SK-N-SH (cell line): Measurements from ENCODE around the gene MCC. TPM values are rescaled to one million over a fixed set of nuclear protein-coding genes. Genes with fewer than 3 reads are reported as not detected.

Experiments
- CTCF ChIA-PET: fragments of 300-600, 350-600 bp; formaldehyde crosslinking; extraction: SDS; loops from one replicate; lab custom pipeline; 2021; lab: Yijun Ruan, JAX
- POLR2A ChIA-PET: fragments of 350-600 bp; sonication (Branson Sonifier 250); formaldehyde crosslinking; extraction: SDS; loops from one replicate; lab custom pipeline; 2020; ENCODE audit warnings: antibody characterized with exemption, inconsistent platforms; lab: Yijun Ruan, JAX
- DNase-seq: peaks from one replicate; pipeline ENCODE4 v3.0.0; 2012
- H2AFZ ChIP-seq: fragments of 200-600 bp; sonication (generic); 2 replicates; pipeline ENCODE4 v1.8.1; 2016; ENCODE audit warnings: antibody characterized with exemption, mild to moderate bottlenecking, low read depth
- H3F3A ChIP-seq: fragments of 200-600 bp; sonication (generic); replicated peaks from 2 replicates; pipeline ENCODE3; 2016; ENCODE audit warnings: antibody characterized with exemption, mild to moderate bottlenecking; ENCODE audit not compliant: insufficient read depth
- H3K27ac ChIP-seq, 2 experiments: fragments of 200-500 bp in 1 of 2; fragments of 200-600 bp in 1 of 2; sonication (Bioruptor generic) in 1 of 2; sonication (generic), shearing (Covaris generic) in 1 of 2; 2 replicates each; pipeline versions ENCODE4 v1.5.1 to v1.6.1; 2014 to 2016; ENCODE audit warnings: low read depth in 2 of 2, inconsistent platforms in 1 of 2, low read length in 1 of 2, mild to moderate bottlenecking in 1 of 2, mixed read lengths in 1 of 2
- H3K27me3 ChIP-seq: fragments of 200-600 bp; sonication (generic), shearing (Covaris generic); 2 replicates; pipeline ENCODE4 v1.6.1; 2016; ENCODE audit warnings: mixed run types; ENCODE audit not compliant: insufficient read depth
- H3K36me3 ChIP-seq, 2 experiments: fragments of 200-500 bp in 1 of 2; fragments of 200-600 bp in 1 of 2; sonication (Bioruptor generic) in 1 of 2; sonication (generic) in 1 of 2; replicated peaks in 1 of 2; 2 replicates each; pipeline versions ENCODE3 to v1.5.1; 2014 to 2016; ENCODE audit warnings: low read length in 1 of 2, mild to moderate bottlenecking in 1 of 2; ENCODE audit not compliant: insufficient read depth in 2 of 2, control insufficient read depth in 1 of 2
- H3K4me1 ChIP-seq, 2 experiments: fragments of 200-500 bp in 1 of 2; fragments of 200-600 bp in 1 of 2; sonication (Bioruptor generic) in 1 of 2; sonication (generic), shearing (Covaris generic) in 1 of 2; 2 replicates each; pipeline versions ENCODE4 v1.5.1 to v1.6.1; 2014 to 2016; ENCODE audit warnings: low read depth in 1 of 2, low read length in 1 of 2, mixed run types in 1 of 2; ENCODE audit not compliant: insufficient read depth in 2 of 2, control insufficient read depth in 1 of 2
- H3K4me2 ChIP-seq: fragments of 200-600 bp; sonication (generic), shearing (Covaris generic); 2 replicates; pipeline ENCODE4 v1.6.1; 2017; ENCODE audit warnings: mixed run types
- H3K4me3 ChIP-seq, 2 experiments: fragments of 200-500 bp in 1 of 2; fragments of 200-600 bp in 1 of 2; sonication (Bioruptor generic) in 1 of 2; sonication (generic), shearing (Covaris generic) in 1 of 2; 2 replicates each; pipeline versions ENCODE4 v1.5.1 to v1.8.1; 2014 to 2016; ENCODE audit warnings: low read depth in 2 of 2, inconsistent platforms in 1 of 2, low read length in 1 of 2, mild to moderate bottlenecking in 1 of 2, mixed read lengths in 1 of 2, moderate library complexity in 1 of 2
- H3K79me2 ChIP-seq: fragments of 200-600 bp; sonication (generic); 2 replicates; pipeline ENCODE4 v1.8.1; 2017; ENCODE audit warnings: mild to moderate bottlenecking; ENCODE audit not compliant: insufficient read depth
- H3K9ac ChIP-seq: fragments of 200-600 bp; sonication (generic); 2 replicates; pipeline ENCODE4 v1.6.1; 2017; ENCODE audit warnings: mixed run types
- H3K9me2 ChIP-seq: fragments of 200-600 bp; sonication (generic); 2 replicates; pipeline ENCODE4 v1.6.1; 2017; ENCODE audit warnings: mixed run types
- H3K9me3 ChIP-seq: fragments of 200-600 bp; sonication (generic); 2 replicates; pipeline ENCODE4 v1.6.1; 2017; ENCODE audit warnings: mixed run types, mild to moderate bottlenecking, moderate library complexity
- H4K20me1 ChIP-seq: fragments of 200-600 bp; sonication (generic); 2 replicates; pipeline ENCODE4 v1.6.1; 2017; ENCODE audit warnings: mild to moderate bottlenecking, mixed run types; ENCODE audit not compliant: insufficient read depth
- CTCF ChIP-seq: fragments of 200-600 bp; sonication (generic); IDR thresholded peaks from 2 replicates; pipeline ENCODE4 v1.6.1; 2017; ENCODE audit warnings: antibody characterized with exemption, mild to moderate bottlenecking, moderate library complexity
- EP300 ChIP-seq, 2 experiments: IDR thresholded peaks; 2 replicates each; pipeline versions ENCODE4 v1.4.0 to v1.6.1; 2012; ENCODE audit warnings: borderline replicate concordance in 1 of 2, low read depth in 1 of 2, low read length in 1 of 2
- EZH2phosphoT487 ChIP-seq: fragments of 200-600 bp; sonication (generic); IDR thresholded peaks from 2 replicates; pipeline ENCODE4 v1.6.1; 2017; ENCODE audit warnings: low read depth, mixed run types, mild to moderate bottlenecking, antibody characterized with exemption, moderate library complexity, borderline replicate concordance
- FOSL2 ChIP-seq: IDR thresholded peaks from 2 replicates; pipeline ENCODE4 v1.4.0; 2012; ENCODE audit warnings: low read depth, mild to moderate bottlenecking, moderate library complexity, borderline replicate concordance
- FOXJ3 ChIP-seq: sonication (generic); formaldehyde crosslinking; IDR thresholded peaks from 2 replicates; pipeline ENCODE4 v1.5.1; 2020; ENCODE audit warnings: mild to moderate bottlenecking, missing genetic modification reagents
- FOXM1 ChIP-seq: IDR thresholded peaks from 2 replicates; pipeline ENCODE4 v1.4.0; 2012; ENCODE audit warnings: low read depth, mild to moderate bottlenecking
- GABPA ChIP-seq: IDR thresholded peaks from 2 replicates; pipeline ENCODE4 v1.4.0; 2012; ENCODE audit warnings: low read depth, mild to moderate bottlenecking
- IRF3 ChIP-seq: fragments of 150-350 bp; IDR thresholded peaks from 2 replicates; pipeline ENCODE4 v1.6.1; 2016; ENCODE audit warnings: mild to moderate bottlenecking, low read depth, low read length
- JUND ChIP-seq: IDR thresholded peaks from 2 replicates; pipeline ENCODE4 v1.4.0; 2012
- MAX ChIP-seq: IDR thresholded peaks from 2 replicates; pipeline ENCODE4 v1.4.0; 2012; ENCODE audit warnings: low read depth
- MXI1 ChIP-seq: IDR thresholded peaks from 2 replicates; pipeline ENCODE4 v1.6.1; 2012; ENCODE audit warnings: mild to moderate bottlenecking, low read depth, low read length, improper control_type of control experiment
- NFIC ChIP-seq: IDR thresholded peaks from 2 replicates; pipeline ENCODE4 v1.4.0; 2012; ENCODE audit warnings: borderline replicate concordance
- POLR2AphosphoS5 ChIP-seq: IDR thresholded peaks from 2 replicates; pipeline ENCODE4 v1.6.1; 2012; ENCODE audit warnings: low read depth, low read length
- RAD21 ChIP-seq: IDR thresholded peaks from 2 replicates; pipeline ENCODE4 v1.6.1; 2012; ENCODE audit warnings: mild to moderate bottlenecking, low read length
- REST ChIP-seq: IDR thresholded peaks from 2 replicates; pipeline ENCODE4 v1.6.1; 2012; ENCODE audit warnings: mild to moderate bottlenecking, low read depth, low read length, moderate library complexity
- SIN3A ChIP-seq: IDR thresholded peaks from 2 replicates; pipeline ENCODE4 v1.6.1; 2012; ENCODE audit warnings: low read depth, mild to moderate bottlenecking, low read length, moderate library complexity, borderline replicate concordance
- SMC3 ChIP-seq: IDR thresholded peaks from 2 replicates; pipeline ENCODE4 v1.6.1; 2012; ENCODE audit warnings: low read depth, low read length, improper control_type of control experiment
- TAF1 ChIP-seq: IDR thresholded peaks from 2 replicates; pipeline ENCODE4 v1.6.1; 2012; ENCODE audit warnings: low read depth, mild to moderate bottlenecking, low read length, moderate library complexity, borderline replicate concordance
- TEAD4 ChIP-seq: IDR thresholded peaks from 2 replicates; pipeline ENCODE4 v1.4.0; 2012; ENCODE audit warnings: mild to moderate bottlenecking, borderline replicate concordance; ENCODE audit not compliant: insufficient read depth
- USF1 ChIP-seq: IDR thresholded peaks from 2 replicates; pipeline ENCODE4 v1.4.0; 2012; ENCODE audit warnings: low read depth, borderline replicate concordance
- YY1 ChIP-seq: IDR thresholded peaks from 2 replicates; pipeline ENCODE4 v1.4.0; 2012; ENCODE audit warnings: low read depth, mild to moderate bottlenecking
- ZBTB33 ChIP-seq: IDR thresholded peaks from 2 replicates; pipeline ENCODE4 v1.4.0; 2012; ENCODE audit warnings: low read depth, borderline replicate concordance
- WGBS: methylation state at CpG from one replicate; pipeline ENCODE4 v1.1.6; 2017; ENCODE audit warnings: low lambda C conversion rate; 5-methylcytosine and 5-hydroxymethylcytosine counted together
- polyA plus RNA-seq, 3 experiments: library from polyadenylated mRNA; depleted of rRNA; stranded (reverse); fragments of >200 nt; gene quantifications; 2 replicates each; pipeline ENCODE4 v1.2.3, GENCODE V29; 2012
- TF ChIP-seq, protein P1 (sequence below): IDR thresholded peaks from 2 replicates; pipeline ENCODE4; 2012

The MCC gene
- polyA plus RNA-seq, 1 of the 3 experiments (the other 2 are of a cell fraction): 3.6 TPM

GRCh38 chr5:113281194-113281593, 207.1 kb downstream of the MCC start:
- Histone ChIP-seq H3K4me3 (no peak overlapping the region), H3F3A (no peaks in the 10 kb centered on the region), H3K27ac (peak overlapping the region in 1 of 2 experiments; percentile 44; a peak in 1 of 4 replicates), H3K9me3 (no peaks in the 10 kb centered on the region), H3K36me3 (no peaks in the 10 kb centered on the region), H3K27me3 (no peaks in the 10 kb centered on the region), H3K4me1 (peaks cover 0 to 19% of the 10 kb centered on the region in 2 experiments; a peak in 2 of 4 replicates), H4K20me1 (no peaks in the 10 kb centered on the region), H3K9ac (no peak overlapping the region), H3K79me2 (no peaks in the 10 kb centered on the region), H3K4me2 (no peak overlapping the region), H2AFZ (no peak overlapping the region), H3K9me2 (no peaks in the 10 kb centered on the region)
- CTCF ChIA-PET: interaction anchor here (0.8 to 2.6 kb wide), 5 partner anchors 13 to 1169 kb away, joined by 3 to 11 read pairs (median 3); no protein-coding TSS in a partner anchor
- peak; percentile 16 for DNase-seq
- POLR2A ChIA-PET: no interaction called here
- 20% methylated on average over 2 of the region's 2 CpGs for WGBS
- no peak for TF ChIP-seq JUND
- no peak for TF ChIP-seq SIN3A
- TF ChIP-seq MXI1: 0 out of 2 replicates have a peak, but pooled peaks have one; percentile 37
- TF ChIP-seq NFIC: no peak
- TF ChIP-seq FOXM1: no peak
- no peak for TF ChIP-seq FOSL2
- no peak for TF ChIP-seq SMC3
- no peak for TF ChIP-seq YY1
- no peak for TF ChIP-seq CTCF
- no peak for TF ChIP-seq USF1
- TF ChIP-seq IRF3: no peak
- TF ChIP-seq GABPA: no peak
- TF ChIP-seq EP300 (IDR thresholded peaks at IDR 0.05; ENCODE audit: borderline replicate concordance in 1 of 2, low read depth in 1 of 2, low read length in 1 of 2): peak in 1 of 2 experiments; percentile 74; a peak in 1 of 4 replicates
- TF ChIP-seq MAX: no peak
- TF ChIP-seq REST: no peak
- no peak for TF ChIP-seq RAD21
- TF ChIP-seq POLR2AphosphoS5: no peak
- TF ChIP-seq TEAD4: no peak
- TF ChIP-seq TAF1: no peak
- TF ChIP-seq, protein P1, sequence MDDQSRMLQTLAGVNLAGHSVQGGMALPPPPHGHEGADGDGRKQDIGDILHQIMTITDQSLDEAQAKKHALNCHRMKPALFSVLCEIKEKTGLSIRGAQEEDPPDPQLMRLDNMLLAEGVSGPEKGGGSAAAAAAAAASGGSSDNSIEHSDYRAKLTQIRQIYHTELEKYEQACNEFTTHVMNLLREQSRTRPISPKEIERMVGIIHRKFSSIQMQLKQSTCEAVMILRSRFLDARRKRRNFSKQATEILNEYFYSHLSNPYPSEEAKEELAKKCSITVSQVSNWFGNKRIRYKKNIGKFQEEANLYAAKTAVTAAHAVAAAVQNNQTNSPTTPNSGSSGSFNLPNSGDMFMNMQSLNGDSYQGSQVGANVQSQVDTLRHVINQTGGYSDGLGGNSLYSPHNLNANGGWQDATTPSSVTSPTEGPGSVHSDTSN: no peak
- TF ChIP-seq FOXJ3 (CRISPR knock-in tag): no peak
- no peak for TF ChIP-seq EZH2phosphoT487
- TF ChIP-seq ZBTB33: no peak
